Lower leg skin (tissue), 3 donors: Measurements from ENCODE around the gene CEACAM4.

Experiments used
- POLR2A ChIP-seq, 2 donors: fragments of 450-650 bp; IDR thresholded peaks; one replicate each; pipeline ENCODE4 v1.6.1; 2016 to 2017; ENCODE audit warnings: antibody characterized with exemption in 2 of 2, mild to moderate bottlenecking in 1 of 2, moderate library complexity in 1 of 2
- TF ChIP-seq, protein P1 (sequence below), 3 donors: fragments of 450-650 bp; IDR thresholded peaks; one replicate each; pipeline ENCODE4 v1.5.1; 2016; ENCODE audit warnings: antibody characterized with exemption in 3 of 3, mild to moderate bottlenecking in 3 of 3, moderate library complexity in 2 of 3

DNA sequence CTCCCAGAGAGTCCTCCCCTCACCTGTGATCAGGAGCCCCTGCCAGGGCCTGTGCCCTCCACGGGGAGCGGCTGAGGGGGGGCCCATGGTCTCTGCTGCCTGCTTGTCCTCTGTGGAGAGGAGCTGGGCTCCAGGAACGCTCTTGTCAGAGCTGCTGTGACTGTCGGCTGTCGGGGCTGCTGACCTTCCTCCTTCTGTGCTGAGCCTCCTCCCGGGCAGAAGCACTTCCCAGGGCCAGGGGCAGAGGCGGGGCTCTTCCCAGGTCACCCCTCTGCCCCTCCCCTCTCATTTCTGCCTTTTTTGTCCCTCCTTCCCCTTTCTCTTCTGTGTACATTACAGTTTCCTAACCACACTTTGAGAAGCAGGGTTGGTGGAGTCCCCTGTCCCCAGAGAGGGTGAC, at the start of gene CEACAM4:
- TF ChIP-seq, protein P1, sequence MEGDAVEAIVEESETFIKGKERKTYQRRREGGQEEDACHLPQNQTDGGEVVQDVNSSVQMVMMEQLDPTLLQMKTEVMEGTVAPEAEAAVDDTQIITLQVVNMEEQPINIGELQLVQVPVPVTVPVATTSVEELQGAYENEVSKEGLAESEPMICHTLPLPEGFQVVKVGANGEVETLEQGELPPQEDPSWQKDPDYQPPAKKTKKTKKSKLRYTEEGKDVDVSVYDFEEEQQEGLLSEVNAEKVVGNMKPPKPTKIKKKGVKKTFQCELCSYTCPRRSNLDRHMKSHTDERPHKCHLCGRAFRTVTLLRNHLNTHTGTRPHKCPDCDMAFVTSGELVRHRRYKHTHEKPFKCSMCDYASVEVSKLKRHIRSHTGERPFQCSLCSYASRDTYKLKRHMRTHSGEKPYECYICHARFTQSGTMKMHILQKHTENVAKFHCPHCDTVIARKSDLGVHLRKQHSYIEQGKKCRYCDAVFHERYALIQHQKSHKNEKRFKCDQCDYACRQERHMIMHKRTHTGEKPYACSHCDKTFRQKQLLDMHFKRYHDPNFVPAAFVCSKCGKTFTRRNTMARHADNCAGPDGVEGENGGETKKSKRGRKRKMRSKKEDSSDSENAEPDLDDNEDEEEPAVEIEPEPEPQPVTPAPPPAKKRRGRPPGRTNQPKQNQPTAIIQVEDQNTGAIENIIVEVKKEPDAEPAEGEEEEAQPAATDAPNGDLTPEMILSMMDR (IDR thresholded peaks at IDR 0.05), result no peak
- TF ChIP-seq POLR2A (IDR thresholded peaks at IDR 0.05), result no peak
